A673 (cell line): ENCODE results near the gene KRT73. TPM values are rescaled to one million over a fixed set of nuclear protein-coding genes. Genes with fewer than 3 reads are reported as not detected.

Experiments
- BruUV-seq: library from RNA; stranded (reverse); fragments of 400-500 nt; replicated peaks from 2 replicates; lab custom pipeline; 2021; lab: Mats Ljungman, UMichigan
- CTCF ChIA-PET: fragments of 300-600 bp; sonication (Branson Sonifier 250); formaldehyde crosslinking; loops from one replicate; lab custom pipeline; 2022; ENCODE audit warnings: antibody characterized with exemption; lab: Charles Lee
- POLR2A ChIA-PET: fragments of 300-600 bp; sonication (Branson Sonifier 250); formaldehyde crosslinking; loops from one replicate; lab custom pipeline; 2022; ENCODE audit warnings: antibody characterized with exemption; ENCODE audit not compliant: low non-redundant PET; lab: Charles Lee
- DNase-seq: peaks from one replicate; pipeline ENCODE4 v3.0.0-alpha.2; 2015; ENCODE audit warnings: low spot score
- H3K27ac ChIP-seq: fragments of 200-600 bp; sonication (generic); 2 replicates; pipeline ENCODE4 v1.5.1; 2016; ENCODE audit warnings: mixed run types, low read depth, mild to moderate bottlenecking, mixed read lengths, antibody characterized with exemption, low read length; ENCODE audit not compliant: poor library complexity, severe bottlenecking
- H3K27me3 ChIP-seq: fragments of 200-600 bp; sonication (generic); replicated peaks from 2 replicates; pipeline ENCODE4 v1.6.1; 2017; ENCODE audit warnings: mixed run types, low read depth, mild to moderate bottlenecking, mixed read lengths, antibody characterized with exemption, low read length; ENCODE audit not compliant: insufficient read depth, poor library complexity
- H3K36me3 ChIP-seq: fragments of 200-600 bp; sonication (generic); 2 replicates; pipeline ENCODE4 v1.6.1; 2016; ENCODE audit warnings: mixed run types, mild to moderate bottlenecking, mixed read lengths, antibody characterized with exemption, low read length; ENCODE audit not compliant: insufficient read depth, poor library complexity, severe bottlenecking
- H3K4me1 ChIP-seq: fragments of 200-600 bp; sonication (generic); 2 replicates; pipeline ENCODE4 v1.6.1; 2017; ENCODE audit warnings: mixed run types, mild to moderate bottlenecking, mixed read lengths, antibody characterized with exemption, low read length; ENCODE audit not compliant: insufficient read depth, poor library complexity, severe bottlenecking
- H3K4me3 ChIP-seq: fragments of 200-600 bp; sonication (generic); 2 replicates; pipeline ENCODE4 v1.5.1; 2016; ENCODE audit warnings: low read depth, mixed run types, mild to moderate bottlenecking, mixed read lengths, low read length; ENCODE audit not compliant: poor library complexity, severe bottlenecking
- H3K9me3 ChIP-seq: fragments of 200-600 bp; sonication (generic); 2 replicates; pipeline ENCODE4 v1.6.1; 2016; ENCODE audit warnings: mixed run types, low read depth, mild to moderate bottlenecking, mixed read lengths, antibody characterized with exemption, low read length; ENCODE audit not compliant: poor library complexity, severe bottlenecking
- CTCF ChIP-seq: fragments of 300-800, 200-600 bp; sonication (generic); conservative IDR thresholded peaks from 2 replicates; pipeline ENCODE4 v1.5.1; 2017; ENCODE audit warnings: low read depth, mild to moderate bottlenecking, antibody characterized with exemption, low read length, moderate library complexity, mixed read lengths
- EZH2 ChIP-seq: fragments of 200-600 bp; sonication (generic); IDR thresholded peaks from 2 replicates; pipeline ENCODE4 v1.6.1; 2017; ENCODE audit warnings: borderline replicate concordance, low read depth, mild to moderate bottlenecking, mixed read lengths, antibody characterized with exemption, low read length; ENCODE audit not compliant: poor library complexity, severe bottlenecking
- intact Hi-C: fragments of 100-400 bp; cut with micrococcal nuclease; formaldehyde crosslinking; loops from one replicate; pipeline ENCODE4 v1.10.0; 2022; ENCODE audit not compliant: unreplicated experiment
- total RNA-seq: library from RNA; stranded (reverse); gene quantifications from 2 replicates; pipeline ENCODE4 v1.2.3, GENCODE V29; 2021

KRT73 gene
- total RNA-seq, 1 experiment from 2014 or later, result not detected

DNA sequence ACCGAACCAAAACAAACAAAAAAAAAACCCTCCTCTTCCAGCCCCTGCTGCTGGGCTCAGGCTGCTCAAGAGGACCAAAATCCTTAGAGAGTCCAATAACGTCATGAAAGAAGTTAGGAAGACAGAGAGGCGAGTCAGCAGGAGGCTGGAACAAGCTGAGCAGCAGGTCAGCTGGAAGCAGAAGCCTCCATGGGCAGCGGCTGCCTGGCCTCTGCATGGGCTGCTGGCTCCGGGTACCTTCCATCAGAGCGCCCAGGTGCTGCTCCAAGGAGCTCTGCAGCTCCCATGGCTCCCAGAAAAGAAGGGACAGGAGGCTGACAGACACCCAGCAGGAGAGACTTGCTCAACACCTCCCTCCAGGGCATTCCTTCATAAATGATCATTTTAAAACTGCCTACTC is 36.9 kb upstream of the KRT73 start:
- Histone ChIP-seq H3K4me1 (no peaks in the 10 kb centered on the region), H3K9me3 (no peaks in the 10 kb centered on the region), H3K27ac (no peak overlapping the region), H3K27me3 (no peaks in the 10 kb centered on the region), H3K36me3 (no peaks in the 10 kb centered on the region), H3K4me3 (no peak overlapping the region)
- ChIA-PET POLR2A (no interaction called here), CTCF (no interaction called here)
- TF ChIP-seq EZH2, result no peak
- no peak for TF ChIP-seq CTCF
- no TSS peak for BruUV-seq
- no peak for DNase-seq
- intact Hi-C loops, result no loop called here

DNA sequence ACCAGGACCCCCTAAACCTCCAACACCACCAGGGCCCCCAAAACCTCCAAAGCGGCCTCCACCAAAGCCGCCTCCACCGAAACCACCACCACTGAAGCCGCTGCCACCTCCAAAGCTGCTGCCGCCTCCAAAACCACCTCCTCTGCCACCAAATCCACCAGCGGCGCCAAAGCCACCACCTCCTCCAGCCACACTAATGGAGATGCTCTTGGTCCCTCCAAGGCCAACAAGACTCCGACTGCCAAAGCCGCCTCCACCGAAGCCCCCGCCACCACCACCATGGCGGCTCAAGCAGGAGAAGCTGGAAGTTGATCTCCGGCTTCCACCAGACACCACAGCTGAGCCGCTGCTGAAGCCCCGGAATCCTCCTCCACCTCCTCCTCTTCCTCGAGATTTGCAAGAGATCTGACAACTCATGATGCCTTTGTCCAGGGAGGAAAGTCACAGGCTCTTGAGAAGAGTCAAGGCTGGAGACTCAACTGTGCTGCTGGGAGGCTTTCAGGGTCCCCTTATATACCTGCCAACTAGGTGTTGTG is 33.4 kb upstream of the KRT73 start, which contains the start of gene KRT2:
Gene KRT2, minus strand, starts transcription at position 486 of the 536 bp plus-strand sequence. Its CDS starts 69 bp downstream, at position 417.
- Histone ChIP-seq H3K4me3 (no peak within 1 kb of the TSS), H3K27me3 (no peaks in the 10 kb centered on the region), H3K4me1 (no peaks in the 10 kb centered on the region), H3K9me3 (no peaks in the 10 kb centered on the region), H3K36me3 (no peaks in the 10 kb centered on the region), H3K27ac (no peak within 1 kb of the TSS)
- POLR2A ChIA-PET, result interaction anchor here (0.8 kb wide), 1 partner anchor 541 kb away, joined by 3 read pairs; no protein-coding TSS in a partner anchor
- TF ChIP-seq EZH2, result no peak
- no peak for TF ChIP-seq CTCF
- CTCF ChIA-PET, result no interaction called here
- no peak for DNase-seq
- no TSS peak for BruUV-seq
- intact Hi-C loops, result no loop called here

GRCh38 chr12:52650520-52651081 is 32.2 kb upstream of the KRT73 start:
- Histone ChIP-seq H3K9me3 (no peaks in the 10 kb centered on the region), H3K27ac (no peak overlapping the region), H3K27me3 (no peaks in the 10 kb centered on the region), H3K4me3 (no peak overlapping the region), H3K36me3 (no peaks in the 10 kb centered on the region), H3K4me1 (no peaks in the 10 kb centered on the region)
- ChIA-PET POLR2A (no interaction called here), CTCF (no interaction called here)
- intact Hi-C loops, result no loop called here
- no peak for TF ChIP-seq EZH2
- no peak for TF ChIP-seq CTCF
- no peak for DNase-seq
- no TSS peak for BruUV-seq
